SK-N-SH treated with all-trans-retinoic acid at 6 μM for 48 hours (cell line): ENCODE measurements around the gene CNGB1.

Experiments used
- ARNTL ChIP-seq: fragments of 450-650 bp; formaldehyde crosslinking; IDR thresholded peaks from 2 replicates; pipeline ENCODE4 v1.5.0; 2020; ENCODE audit warnings: low read depth, mild to moderate bottlenecking, moderate library complexity, borderline replicate concordance
- BACH2 ChIP-seq: fragments of 250-450 bp; sonication (Bioruptor Pico); IDR thresholded peaks from 2 replicates; pipeline ENCODE4 v1.9.0; 2021; ENCODE audit warnings: mild to moderate bottlenecking, borderline replicate concordance
- GLIS3 ChIP-seq: fragments of 250-450 bp; sonication (Bioruptor Pico); IDR thresholded peaks from 2 replicates; pipeline ENCODE4 v1.5.0; 2020; ENCODE audit warnings: mild to moderate bottlenecking, moderate library complexity
- PATZ1 ChIP-seq: fragments of 250-450 bp; sonication (Bioruptor Pico); IDR thresholded peaks from 2 replicates; pipeline ENCODE4 v1.8.0; 2020; ENCODE audit warnings: mild to moderate bottlenecking, moderate library complexity, borderline replicate concordance
- PPARA ChIP-seq: fragments of 250-450 bp; sonication (Bioruptor Pico); IDR thresholded peaks from 2 replicates; pipeline ENCODE4 v1.5.0; 2020; ENCODE audit warnings: mild to moderate bottlenecking, borderline replicate concordance
- RARB ChIP-seq: fragments of 250-450 bp; sonication (Bioruptor Pico); IDR thresholded peaks from 2 replicates; pipeline ENCODE4 v1.8.0; 2021; ENCODE audit warnings: mild to moderate bottlenecking, moderate library complexity
- SNAI2 ChIP-seq: fragments of 250-450 bp; sonication (Bioruptor Pico); IDR thresholded peaks from 2 replicates; pipeline ENCODE4 v1.5.0; 2020; ENCODE audit warnings: mild to moderate bottlenecking, moderate library complexity
- TOX ChIP-seq: fragments of 250-450 bp; sonication (Bioruptor Pico); IDR thresholded peaks from 2 replicates; pipeline ENCODE4 v1.8.0; 2021; ENCODE audit warnings: mild to moderate bottlenecking, moderate library complexity, borderline replicate concordance
- ZC3H10 ChIP-seq: fragments of 250-450 bp; sonication (Bioruptor Pico); IDR thresholded peaks from 2 replicates; pipeline ENCODE4 v1.5.1; 2021; ENCODE audit warnings: mild to moderate bottlenecking, moderate library complexity
- ZFP30 ChIP-seq: fragments of 450-650 bp; formaldehyde crosslinking; IDR thresholded peaks from 2 replicates; pipeline ENCODE4 v1.5.0; 2022; ENCODE audit warnings: mild to moderate bottlenecking, moderate library complexity
- ZNF565 ChIP-seq: fragments of 450-650 bp; formaldehyde crosslinking; conservative IDR thresholded peaks from 2 replicates; pipeline ENCODE4 v1.5.0; 2020; ENCODE audit warnings: low read depth, mild to moderate bottlenecking, moderate library complexity
- ZNF8 ChIP-seq: fragments of 450-650 bp; formaldehyde crosslinking; IDR thresholded peaks from 2 replicates; pipeline ENCODE4 v1.5.0; 2020; ENCODE audit warnings: mild to moderate bottlenecking, moderate library complexity

- TF ChIP-seq ARNTL (CRISPR knock-in tag) (no peak), TOX (CRISPR knock-in tag) (no peak), GLIS3 (no peak), ZNF8 (CRISPR knock-in tag) (no peak), RARB (CRISPR knock-in tag) (no peak), PPARA (no peak), PATZ1 (no peak), SNAI2 (CRISPR knock-in tag) (no peak), ZNF565 (CRISPR knock-in tag) (no peak), ZFP30 (no peak), BACH2 (CRISPR knock-in tag) (no peak), ZC3H10 (no peak)
Observed at GRCh38 chr16:57906382-57907316, 64.3 kb downstream of the CNGB1 start.
